Ectodermal cell (in vitro differentiated cells): ENCODE data around the gene NKTR.

ENCODE experiments used
- H3K27ac ChIP-seq: 2 replicates; pipeline ENCODE4 v1.7.0; 2013; ENCODE audit warnings: mild to moderate bottlenecking, low read depth, low read length; ENCODE audit not compliant: insufficient read depth, poor library complexity, severe bottlenecking
- H3K27me3 ChIP-seq: 2 replicates; pipeline ENCODE4 v1.7.0; 2013; ENCODE audit warnings: mild to moderate bottlenecking, low read length; ENCODE audit not compliant: insufficient read depth, control insufficient read depth, poor library complexity, severe bottlenecking
- H3K36me3 ChIP-seq: one replicate; pipeline ENCODE4 v1.7.0; 2013; ENCODE audit warnings: low read length; ENCODE audit not compliant: control insufficient read depth, insufficient read depth
- H3K4me1 ChIP-seq: one replicate; pipeline ENCODE4 v1.7.0; 2013; ENCODE audit warnings: low read length; ENCODE audit not compliant: control insufficient read depth, insufficient read depth
- H3K4me3 ChIP-seq: 2 replicates; pipeline ENCODE4 v1.7.0; 2013; ENCODE audit warnings: low read depth, low read length, control low read depth; ENCODE audit not compliant: insufficient read depth
- H3K9me3 ChIP-seq: 2 replicates; pipeline ENCODE4 v1.7.0; 2013; ENCODE audit warnings: mild to moderate bottlenecking, low read length, moderate library complexity; ENCODE audit not compliant: control insufficient read depth
- WGBS, 2 experiments: methylation state at CpG; one replicate each; pipeline ENCODE4 v1.1.7; 2013; ENCODE audit warnings: missing lambda C conversion rate in 2 of 2; 5-methylcytosine and 5-hydroxymethylcytosine counted together

Gene NKTR

DNA sequence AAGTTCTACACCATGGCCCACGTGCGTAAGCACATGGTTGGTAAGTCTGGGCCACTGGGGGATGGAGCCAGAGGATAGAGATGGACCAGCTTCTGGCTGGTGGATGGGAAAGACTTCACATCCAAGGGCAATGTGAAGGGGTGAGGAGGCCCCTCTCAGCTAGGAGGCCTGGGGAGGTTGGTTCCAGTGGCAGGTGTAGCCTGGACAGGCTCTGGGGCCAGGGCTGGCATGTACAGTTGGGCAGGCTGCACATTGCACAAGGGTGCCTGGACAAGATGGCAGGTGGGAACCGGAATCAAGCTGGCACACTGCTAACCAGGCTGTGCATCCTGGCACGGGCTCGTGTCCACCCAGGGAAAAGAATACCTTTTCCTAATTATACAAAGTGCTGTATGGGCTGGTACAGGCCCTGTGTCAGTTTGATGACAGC lies 61.1 kb downstream of the NKTR start:
- no peak overlapping the region for H3K4me3 ChIP-seq
- no peaks in the 10 kb centered on the region for H3K9me3 ChIP-seq
- H3K36me3 ChIP-seq = no peaks in the 10 kb centered on the region
- WGBS, 2 experiments = 97 to 99% methylated on average over 5 of the region's 5 CpGs
- H3K4me1 ChIP-seq = no peaks in the 10 kb centered on the region
- no peak overlapping the region for H3K27ac ChIP-seq
- H3K27me3 ChIP-seq = no peaks in the 10 kb centered on the region

DNA sequence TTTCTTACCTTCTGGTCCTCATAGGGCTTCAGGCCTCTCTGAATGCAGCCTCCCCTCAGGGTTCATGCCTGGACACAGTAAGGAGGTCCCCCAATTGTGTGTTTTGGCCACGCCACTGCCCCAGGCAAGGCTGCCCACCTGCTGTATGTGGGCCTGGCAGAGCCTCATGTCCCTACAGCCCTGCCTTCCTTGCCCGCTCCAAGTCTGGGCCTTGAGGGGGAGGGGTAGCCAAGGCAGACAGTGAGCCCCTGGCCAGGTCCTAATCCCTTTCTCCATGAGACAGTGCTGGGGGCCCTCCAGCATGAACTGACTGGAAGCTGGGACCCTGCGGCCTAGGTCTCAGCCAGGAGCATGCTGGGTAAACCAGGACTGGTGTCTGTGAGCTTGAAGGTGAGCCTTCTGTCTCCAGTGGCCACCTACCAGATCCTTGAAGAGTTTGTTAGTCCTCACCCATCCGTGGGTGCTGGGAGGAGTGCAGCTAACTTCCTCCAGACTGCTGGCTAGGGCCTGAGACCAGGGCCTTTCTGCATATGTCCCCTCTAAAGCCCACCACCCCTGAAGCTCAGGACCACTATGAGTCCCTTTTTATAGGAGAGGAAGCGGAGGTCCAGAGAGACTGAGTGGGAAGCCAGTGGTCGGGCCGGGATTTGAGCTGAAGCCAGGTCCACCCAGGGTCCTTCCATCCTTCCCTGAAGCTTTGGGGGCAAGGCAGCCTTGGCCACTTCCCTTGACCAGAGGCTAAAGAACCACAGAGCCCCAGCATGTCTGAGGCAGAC lies 61.7 kb downstream of the NKTR start:
- H3K4me1 ChIP-seq = no peaks in the 10 kb centered on the region
- H3K4me3 ChIP-seq = no peak overlapping the region
- H3K27me3 ChIP-seq = no peaks in the 10 kb centered on the region
- no peaks in the 10 kb centered on the region for H3K9me3 ChIP-seq
- WGBS, 2 experiments = 93 to 97% methylated on average over 7 of the region's 7 CpGs
- H3K27ac ChIP-seq = no peak overlapping the region
- no peaks in the 10 kb centered on the region for H3K36me3 ChIP-seq

DNA sequence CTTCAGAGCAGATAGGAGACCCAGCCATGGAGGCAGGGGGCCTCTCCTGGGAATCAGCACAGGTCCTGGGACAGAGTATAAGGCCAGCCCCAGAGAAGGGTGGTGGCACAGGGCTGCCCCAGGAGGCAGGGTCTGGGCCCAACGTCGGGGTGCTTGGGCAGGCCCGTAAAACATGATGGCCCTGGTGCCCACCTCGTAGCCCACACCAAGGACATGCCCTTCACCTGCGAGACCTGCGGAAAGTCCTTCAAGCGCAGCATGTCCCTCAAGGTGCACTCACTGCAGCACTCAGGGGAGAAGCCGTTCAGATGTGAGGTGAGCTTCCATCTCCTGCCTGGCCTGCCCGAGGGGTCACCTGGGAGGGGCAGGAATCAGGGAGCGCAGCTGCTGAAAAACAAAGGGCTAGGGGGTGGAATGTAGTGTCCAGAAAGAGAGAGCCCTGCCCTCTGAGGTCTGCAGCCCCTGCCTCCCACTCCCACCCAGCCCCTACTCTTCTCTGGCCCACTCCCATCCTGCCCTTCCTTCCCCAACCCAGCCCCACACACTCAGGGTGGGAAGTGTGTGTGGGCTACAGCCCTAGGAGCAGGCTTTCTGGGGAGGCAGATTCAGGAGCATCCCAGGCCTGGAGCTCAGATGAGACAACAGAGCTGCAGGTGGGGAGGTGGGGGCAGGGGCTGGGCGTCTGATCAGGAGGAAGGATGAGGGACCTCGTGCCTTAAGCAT lies 62.5 kb downstream of the NKTR start:
- 88 to 92% methylated on average over 12 of the region's 12 CpGs for WGBS, 2 experiments
- Histone ChIP-seq H3K4me3 (no peak overlapping the region), H3K36me3 (no peaks in the 10 kb centered on the region), H3K9me3 (no peaks in the 10 kb centered on the region), H3K27ac (no peak overlapping the region), H3K4me1 (no peaks in the 10 kb centered on the region), H3K27me3 (no peaks in the 10 kb centered on the region)

DNA sequence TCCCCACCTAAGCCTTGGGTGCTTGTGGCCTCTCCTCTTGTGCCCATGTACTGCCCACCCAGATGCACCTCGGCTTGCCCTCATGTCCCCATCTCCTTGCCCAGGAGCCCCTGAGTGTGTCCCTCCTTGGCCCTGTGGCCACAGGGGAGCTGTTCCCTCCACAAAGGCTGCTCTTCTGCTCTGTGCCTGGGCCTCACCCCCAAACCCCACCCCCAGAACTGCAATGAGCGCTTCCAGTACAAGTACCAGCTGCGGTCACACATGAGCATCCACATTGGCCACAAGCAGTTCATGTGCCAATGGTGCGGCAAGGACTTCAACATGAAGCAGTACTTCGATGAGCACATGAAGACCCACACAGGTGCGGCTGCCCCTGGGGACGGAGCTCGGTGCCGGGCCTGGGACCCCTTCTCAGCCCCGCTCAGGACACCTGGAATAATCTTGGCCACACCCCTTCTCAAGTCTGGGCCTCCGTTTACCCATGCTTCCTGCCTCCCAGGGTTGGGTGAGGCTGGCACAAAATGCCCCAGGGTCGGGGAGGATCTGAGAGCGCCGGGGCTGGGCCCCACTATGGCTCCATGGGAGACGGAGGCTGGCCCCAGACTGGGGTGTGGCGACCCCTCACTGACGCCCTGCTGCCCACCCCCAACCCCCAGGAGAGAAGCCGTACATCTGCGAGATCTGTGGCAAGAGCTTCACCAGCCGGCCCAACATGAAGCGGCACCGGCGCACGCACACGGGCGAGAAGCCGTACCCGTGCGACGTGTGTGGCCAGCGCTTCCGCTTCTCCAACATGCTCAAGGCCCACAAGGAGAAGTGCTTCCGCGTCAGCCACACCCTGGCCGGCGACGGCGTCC lies 63.3 kb downstream of the NKTR start:
- no peaks in the 10 kb centered on the region for H3K4me1 ChIP-seq
- H3K27ac ChIP-seq = no peak overlapping the region
- no peak overlapping the region for H3K4me3 ChIP-seq
- 93 to 96% methylated on average over 38 of the region's 38 CpGs for WGBS, 2 experiments
- H3K36me3 ChIP-seq = no peaks in the 10 kb centered on the region
- H3K9me3 ChIP-seq = no peaks in the 10 kb centered on the region
- H3K27me3 ChIP-seq = no peaks in the 10 kb centered on the region

DNA sequence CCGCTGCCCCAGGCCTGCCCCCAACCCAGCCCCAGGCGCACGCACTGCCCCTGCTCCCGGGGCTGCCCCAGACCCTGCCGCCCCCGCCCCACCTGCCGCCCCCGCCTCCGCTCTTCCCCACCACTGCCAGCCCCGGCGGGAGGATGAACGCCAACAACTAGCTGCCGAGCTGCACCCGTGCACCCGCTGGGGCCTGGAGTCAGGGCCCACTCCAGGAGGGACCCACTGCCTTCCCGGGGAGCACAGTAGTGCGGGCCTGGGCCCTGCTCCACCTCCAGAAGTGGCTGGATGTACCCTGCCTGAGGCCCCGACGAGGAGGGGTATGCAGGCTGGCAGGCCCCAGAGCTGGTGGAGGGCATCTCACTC lies 63.9 kb downstream of the NKTR start:
- Histone ChIP-seq H3K27me3 (no peaks in the 10 kb centered on the region), H3K36me3 (no peaks in the 10 kb centered on the region), H3K4me1 (no peaks in the 10 kb centered on the region), H3K4me3 (no peak overlapping the region), H3K27ac (no peak overlapping the region), H3K9me3 (no peaks in the 10 kb centered on the region)
- WGBS, 2 experiments = 92 to 93% methylated on average over 19 of the region's 19 CpGs

DNA sequence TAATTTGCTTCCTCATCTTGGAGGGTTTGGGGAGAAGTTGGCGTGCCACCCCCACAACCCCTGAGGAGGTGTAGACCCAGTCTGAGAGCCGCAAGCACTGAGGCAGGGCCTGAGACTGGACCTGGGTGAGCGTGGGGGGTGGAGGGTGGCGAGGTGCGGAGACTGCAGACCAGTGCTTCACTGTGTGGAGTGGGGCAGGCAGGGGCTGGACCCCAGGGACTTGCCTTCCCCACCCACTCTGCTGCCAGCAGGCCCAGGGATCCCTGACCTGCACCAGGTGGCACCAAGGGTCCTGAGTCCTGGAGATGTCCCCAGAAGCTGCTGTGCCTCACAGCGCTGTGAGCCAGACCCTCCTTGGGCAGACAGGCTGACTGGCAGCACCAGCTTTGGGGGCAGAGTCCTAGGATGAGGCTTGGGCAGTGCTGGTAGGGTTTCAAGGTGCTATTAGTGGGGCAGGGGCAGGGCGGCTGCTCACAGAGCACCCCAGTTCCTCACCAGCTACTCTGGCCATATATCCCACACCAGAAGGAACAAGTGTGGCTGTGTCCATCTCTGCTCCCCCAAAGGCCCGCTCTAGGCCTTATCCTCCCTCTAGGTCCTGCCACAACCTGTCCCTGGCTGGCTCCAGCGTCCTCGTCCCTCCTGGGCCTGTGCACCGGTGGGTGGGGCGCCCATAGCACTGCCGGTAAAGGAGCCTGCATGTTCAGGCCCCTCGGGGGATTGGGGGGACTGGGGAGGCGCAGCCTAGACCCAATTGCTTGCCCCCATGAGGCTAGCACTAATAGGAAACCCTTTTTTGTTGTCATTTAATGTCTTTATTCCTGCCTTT lies 64.8 kb downstream of the NKTR start:
- H3K36me3 ChIP-seq = no peaks in the 10 kb centered on the region
- WGBS, 2 experiments = 84 to 88% methylated on average over 15 of the region's 15 CpGs
- H3K9me3 ChIP-seq = no peaks in the 10 kb centered on the region
- H3K4me3 ChIP-seq = no peak overlapping the region
- H3K4me1 ChIP-seq = no peaks in the 10 kb centered on the region
- no peaks in the 10 kb centered on the region for H3K27me3 ChIP-seq
- no peak overlapping the region for H3K27ac ChIP-seq

DNA sequence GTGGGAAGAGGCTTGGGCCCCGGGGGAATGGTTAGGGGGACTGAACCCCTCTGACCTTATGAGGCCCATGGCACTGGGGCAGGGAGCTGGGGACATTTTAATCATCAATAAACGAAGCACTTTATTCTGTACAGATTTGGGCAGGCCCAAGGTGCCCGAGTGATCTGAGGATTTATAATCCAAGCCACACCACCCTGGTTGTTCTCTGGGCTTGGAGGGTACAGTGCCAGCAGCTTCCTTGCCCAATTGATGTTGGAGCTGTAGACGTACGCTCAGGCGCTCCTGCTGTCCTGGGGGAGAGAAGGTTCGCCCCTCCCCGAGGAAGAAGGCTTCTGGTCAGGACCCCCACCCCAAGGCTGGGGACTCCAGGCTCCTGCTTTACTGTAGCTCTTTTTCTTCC lies 65.5 kb downstream of the NKTR start:
- 93 to 96% methylated on average over 8 of the region's 8 CpGs for WGBS, 2 experiments
- H3K27me3 ChIP-seq = no peaks in the 10 kb centered on the region
- H3K9me3 ChIP-seq = no peaks in the 10 kb centered on the region
- H3K4me1 ChIP-seq = no peaks in the 10 kb centered on the region
- H3K27ac ChIP-seq = no peak overlapping the region
- no peak overlapping the region for H3K4me3 ChIP-seq
- H3K36me3 ChIP-seq = no peaks in the 10 kb centered on the region

DNA sequence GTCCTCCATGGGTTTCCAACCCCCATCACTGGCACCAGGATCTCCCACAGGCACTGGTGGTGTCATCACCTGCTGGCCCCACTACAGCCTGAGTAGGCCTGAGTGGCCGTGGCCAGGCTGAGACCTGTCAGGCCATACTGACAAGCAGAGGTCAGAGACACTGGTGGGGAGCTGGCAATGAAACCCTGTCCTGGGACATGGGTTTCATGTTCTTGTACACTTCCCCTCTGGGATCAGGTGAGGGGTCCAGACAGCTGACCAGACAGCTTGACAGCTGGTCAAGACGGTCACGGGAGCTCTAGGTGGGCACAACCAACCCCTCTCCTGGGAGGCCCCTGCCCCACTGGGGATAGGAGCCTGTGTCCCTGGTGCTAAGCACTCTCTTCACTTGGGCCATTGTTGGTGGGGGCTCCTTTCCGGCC lies 66.1 kb downstream of the NKTR start:
- Histone ChIP-seq H3K36me3 (no peaks in the 10 kb centered on the region), H3K27me3 (no peaks in the 10 kb centered on the region), H3K27ac (no peak overlapping the region), H3K4me3 (no peak overlapping the region), H3K9me3 (no peaks in the 10 kb centered on the region), H3K4me1 (no peaks in the 10 kb centered on the region)
- 96% methylated on average over 4 of the region's 4 CpGs for WGBS, 2 experiments

DNA sequence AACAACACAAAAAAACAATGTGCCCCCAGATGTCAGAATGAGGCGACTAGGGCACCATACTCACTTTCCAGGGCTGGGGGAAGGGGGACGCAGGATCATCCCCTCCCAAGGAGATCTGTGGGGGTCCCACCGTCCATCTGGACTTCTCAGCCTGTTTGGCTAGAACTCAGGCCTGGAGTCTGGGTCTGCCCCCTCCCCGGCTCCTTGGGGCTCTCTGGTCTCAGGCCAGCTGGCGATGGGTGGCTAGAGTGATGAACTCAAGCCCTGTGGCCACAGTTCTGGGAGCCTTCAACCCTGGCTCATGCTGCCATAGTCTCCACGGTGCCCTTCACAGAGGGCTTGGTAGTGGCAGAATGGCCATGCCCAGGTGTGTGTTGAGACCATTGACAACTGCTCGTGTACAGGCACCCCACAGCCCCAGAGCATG lies 66.6 kb downstream of the NKTR start:
- WGBS, 2 experiments = 92% methylated on average over 7 of the region's 7 CpGs
- no peaks in the 10 kb centered on the region for H3K4me1 ChIP-seq
- no peaks in the 10 kb centered on the region for H3K27me3 ChIP-seq
- no peak overlapping the region for H3K27ac ChIP-seq
- no peaks in the 10 kb centered on the region for H3K36me3 ChIP-seq
- H3K4me3 ChIP-seq = no peak overlapping the region
- no peaks in the 10 kb centered on the region for H3K9me3 ChIP-seq
